GM12892 (cell line): ENCODE results near the gene PRKAR1B.

ENCODE experiments used
- POLR2A ChIP-seq: IDR thresholded peaks from 2 replicates; pipeline ENCODE4 v1.6.1; 2011; ENCODE audit warnings: low read depth, low read length, control low read depth
- POLR2AphosphoS5 ChIP-seq: IDR thresholded peaks from 2 replicates; pipeline ENCODE4 v1.6.1; 2011; ENCODE audit warnings: low read depth, low read length, control low read depth

GRCh38 chr7:729140-730000 is 2.3 kb upstream of the PRKAR1B start:
- TF ChIP-seq POLR2A (no peak), POLR2AphosphoS5 (no peak)
